Thyroid gland (tissue), 4 donors: ENCODE results near the gene SLC24A3.

Experiments
- CTCF ChIP-seq, 6 experiments: fragments of 200-600 bp in 3 of 6; fragments of 450-650 bp in 3 of 6; sonication (generic) in 3 of 6; IDR thresholded peaks; one replicate each; pipeline ENCODE4 v1.5.1; 2016 to 2019; ENCODE audit warnings: antibody characterized with exemption in 6 of 6, mild to moderate bottlenecking in 2 of 6, inconsistent platforms in 1 of 6, moderate library complexity in 1 of 6
- POLR2A ChIP-seq, 2 donors: fragments of 450-650 bp; IDR thresholded peaks; one replicate each; pipeline ENCODE4 v1.6.1; 2017; ENCODE audit warnings: antibody characterized with exemption in 2 of 2, mild to moderate bottlenecking in 2 of 2, moderate library complexity in 1 of 2

DNA sequence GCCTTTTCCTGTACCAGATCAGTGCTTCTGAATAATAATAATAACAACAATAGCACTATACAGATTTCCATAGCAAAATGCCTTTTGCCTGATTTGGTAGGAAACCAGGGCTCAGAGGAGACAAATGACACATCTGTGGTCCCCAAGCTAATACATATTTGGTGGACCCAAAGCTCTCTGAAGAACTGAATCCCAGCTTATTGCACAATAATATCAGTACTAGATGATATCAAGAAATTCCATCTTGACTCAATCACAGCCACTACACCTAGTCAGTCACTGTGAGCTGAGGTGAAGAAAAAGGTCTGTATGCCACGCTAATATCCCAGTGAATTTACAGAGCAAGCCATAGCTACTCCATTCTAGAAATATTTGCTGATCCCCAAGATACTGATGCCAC, 275.0 kb downstream of the SLC24A3 start:
- TF ChIP-seq POLR2A (IDR thresholded peaks at IDR 0.05) (no peak), CTCF (IDR thresholded peaks at IDR 0.05) (no peak)
